H1 (cell line): Measurements from ENCODE around the gene TMEM243. TPM values are rescaled to one million over a fixed set of nuclear protein-coding genes. Genes with fewer than 3 reads are reported as not detected.

Source experiments
- CTCF ChIA-PET: fragments of 300-600 bp; sonication (Branson Sonifier 250); formaldehyde crosslinking; loops from one replicate; lab custom pipeline; 2021; ENCODE audit not compliant: partially characterized antibody; lab: Charles Lee
- POLR2A ChIA-PET: fragments of 300-600 bp; sonication (Branson Sonifier 250); formaldehyde crosslinking; loops from one replicate; lab custom pipeline; 2021; ENCODE audit warnings: inconsistent platforms; ENCODE audit not compliant: partially characterized antibody; lab: Charles Lee
- DNase-seq, 2 experiments: peaks; one replicate each; pipeline versions ENCODE4 v3.0.0 to v3.0.0-alpha.2; 2010 to 2022; ENCODE audit warnings: low spot score in 2 of 2, low read depth in 1 of 2, mixed read lengths in 1 of 2
- FAIRE-seq: peaks from 2 replicates; lab custom pipeline; 2011; peaks lifted over from hg19 to GRCh38; lab: Jason Lieb, UNC
- H2AFZ ChIP-seq: 2 replicates; pipeline ENCODE4 v1.8.1; 2012; ENCODE audit warnings: low read length, inconsistent platforms
- H2AK5ac ChIP-seq: 2 replicates; pipeline ENCODE4 v1.6.1; 2013; ENCODE audit warnings: low read depth, low read length
- H2BK120ac ChIP-seq: replicated peaks from 2 replicates; pipeline ENCODE3; 2013; ENCODE audit warnings: low read depth, low read length, inconsistent platforms
- H2BK12ac ChIP-seq: 2 replicates; pipeline ENCODE4 v1.6.1; 2013; ENCODE audit warnings: low read depth, low read length
- H2BK15ac ChIP-seq: 2 replicates; pipeline ENCODE4 v1.6.1; 2013; ENCODE audit warnings: low read length
- H2BK20ac ChIP-seq: 2 replicates; pipeline ENCODE4 v1.6.1; 2013; ENCODE audit warnings: low read length
- H2BK5ac ChIP-seq: 2 replicates; pipeline ENCODE4 v1.6.1; 2013; ENCODE audit warnings: low read depth, low read length
- H3K14ac ChIP-seq: 2 replicates; pipeline ENCODE4 v1.6.1; 2013; ENCODE audit warnings: inconsistent platforms; ENCODE audit not compliant: insufficient read length
- H3K18ac ChIP-seq: 2 replicates; pipeline ENCODE4 v1.6.1; 2013; ENCODE audit warnings: low read length; ENCODE audit errors: extremely low read depth
- H3K23ac ChIP-seq: 2 replicates; pipeline ENCODE4 v1.6.1; 2013; ENCODE audit warnings: inconsistent platforms; ENCODE audit not compliant: insufficient read length
- H3K23me2 ChIP-seq: 2 replicates; pipeline ENCODE4 v1.6.1; 2013; ENCODE audit warnings: low read depth, low read length
- H3K27ac ChIP-seq: 2 replicates; pipeline ENCODE4 v1.6.1; 2011; ENCODE audit warnings: low read depth, low read length, inconsistent platforms
- H3K27me3 ChIP-seq, 4 experiments: replicated peaks in 1 of 4; 1 replicate in 1 of 4; 2 replicates in 3 of 4; pipeline versions ENCODE4 v1.6.1 to v1.8.1; 2011 to 2013; ENCODE audit warnings: low read length in 3 of 4, mild to moderate bottlenecking in 3 of 4, inconsistent platforms in 2 of 4, mixed read lengths in 2 of 4, moderate library complexity in 1 of 4; ENCODE audit not compliant: control insufficient read depth in 3 of 4, insufficient read depth in 3 of 4; ENCODE audit errors: extremely low read depth in 1 of 4
- H3K36me3 ChIP-seq, 4 experiments: 2 replicates each; pipeline versions ENCODE4 v1.6.1 to v1.8.1; 2011 to 2013; ENCODE audit warnings: mild to moderate bottlenecking in 4 of 4, low read length in 3 of 4, moderate library complexity in 2 of 4, control low read depth in 1 of 4, inconsistent platforms in 1 of 4; ENCODE audit not compliant: insufficient read depth in 4 of 4, control insufficient read depth in 2 of 4
- H3K4ac ChIP-seq: replicated peaks from 2 replicates; pipeline ENCODE3; 2013; ENCODE audit warnings: low read length, low read depth, mixed read lengths, inconsistent platforms; ENCODE audit not compliant: insufficient read length
- H3K4me1 ChIP-seq, 4 experiments: replicated peaks in 1 of 4; 1 replicate in 1 of 4; 2 replicates in 3 of 4; pipeline versions ENCODE4 v1.6.1 to v1.8.1; 2011 to 2013; ENCODE audit warnings: low read length in 3 of 4, inconsistent platforms in 2 of 4, mixed read lengths in 1 of 4; ENCODE audit not compliant: insufficient read depth in 4 of 4, control insufficient read depth in 3 of 4
- H3K4me2 ChIP-seq, 2 experiments: 2 replicates each; pipeline versions ENCODE4 v1.6.1 to v1.8.1; 2011 to 2013; ENCODE audit warnings: low read depth in 2 of 2, low read length in 2 of 2, control low read depth in 1 of 2, inconsistent platforms in 1 of 2, mild to moderate bottlenecking in 1 of 2; ENCODE audit not compliant: insufficient read depth in 1 of 2
- H3K4me3 ChIP-seq, 4 experiments: fragments of 200-600, 300-600 bp in 1 of 4; sonication (generic), shearing (Covaris generic), sonication (Bioruptor Twin) in 1 of 4; 2 replicates each; pipeline versions ENCODE4 v1.5.1 to v1.8.1; 2011 to 2016; ENCODE audit warnings: low read length in 4 of 4, low read depth in 3 of 4, control low read depth in 2 of 4, inconsistent platforms in 2 of 4, mild to moderate bottlenecking in 2 of 4, mixed read lengths in 1 of 4, moderate library complexity in 1 of 4; ENCODE audit not compliant: insufficient read depth in 2 of 4; ENCODE audit errors: extremely low read depth in 1 of 4
- H3K56ac ChIP-seq: replicated peaks from 2 replicates; pipeline ENCODE3; 2013; ENCODE audit warnings: low read depth, mild to moderate bottlenecking, mixed read lengths, low read length, inconsistent platforms; ENCODE audit not compliant: insufficient read length
- H3K79me1 ChIP-seq: 2 replicates; pipeline ENCODE4 v1.6.1; 2013; ENCODE audit warnings: low read depth, low read length, control low read depth
- H3K79me2 ChIP-seq, 2 experiments: 2 replicates each; pipeline versions ENCODE4 v1.6.1 to v1.8.1; 2012 to 2013; ENCODE audit warnings: low read length in 2 of 2, mild to moderate bottlenecking in 2 of 2, inconsistent platforms in 1 of 2; ENCODE audit not compliant: insufficient read depth in 2 of 2, control insufficient read depth in 1 of 2
- H3K9ac ChIP-seq, 4 experiments: replicated peaks in 1 of 4; 1 replicate in 1 of 4; 2 replicates in 3 of 4; pipeline versions ENCODE4 v1.6.1 to v1.8.1; 2011 to 2013; ENCODE audit warnings: low read depth in 3 of 4, low read length in 3 of 4, control low read depth in 2 of 4, mild to moderate bottlenecking in 2 of 4, moderate library complexity in 2 of 4, inconsistent platforms in 1 of 4; ENCODE audit errors: extremely low read depth in 1 of 4
- H3K9me3 ChIP-seq, 2 experiments: 2 replicates each; pipeline versions ENCODE4 v1.6.1 to v1.8.1; 2012 to 2013; ENCODE audit warnings: mild to moderate bottlenecking in 2 of 2, moderate library complexity in 2 of 2, control low read depth in 1 of 2, inconsistent platforms in 1 of 2, low read depth in 1 of 2, low read length in 1 of 2, mixed read lengths in 1 of 2; ENCODE audit not compliant: insufficient read depth in 2 of 2
- H4K20me1 ChIP-seq, 2 experiments: replicated peaks in 1 of 2; 2 replicates each; pipeline versions ENCODE3 to v1.8.1; 2011 to 2013; ENCODE audit warnings: inconsistent platforms in 2 of 2, low read length in 2 of 2, mild to moderate bottlenecking in 1 of 2; ENCODE audit not compliant: insufficient read depth in 2 of 2, control insufficient read depth in 1 of 2
- H4K5ac ChIP-seq: 2 replicates; pipeline ENCODE4 v1.6.1; 2013; ENCODE audit warnings: low read length, low read depth, mixed read lengths, inconsistent platforms; ENCODE audit not compliant: insufficient read length
- H4K8ac ChIP-seq: 2 replicates; pipeline ENCODE4 v1.8.0; 2013; ENCODE audit warnings: mild to moderate bottlenecking, moderate library complexity, low read length, inconsistent platforms; ENCODE audit not compliant: insufficient read depth; ENCODE audit errors: extremely low read depth
- H4K91ac ChIP-seq: replicated peaks from 2 replicates; pipeline ENCODE3; 2013; ENCODE audit warnings: low read length, mixed read lengths, inconsistent platforms; ENCODE audit not compliant: insufficient read length
- CTCF ChIP-seq, 3 experiments: IDR thresholded peaks; 1 replicate in 2 of 3; 2 replicates in 1 of 3; pipeline versions ENCODE4 v1.5.1 to v1.6.1; 2011; ENCODE audit warnings: low read length in 3 of 3, mild to moderate bottlenecking in 3 of 3, inconsistent platforms in 2 of 3, low read depth in 1 of 3, moderate library complexity in 1 of 3; ENCODE audit not compliant: insufficient read depth in 1 of 3; ENCODE audit errors: control extremely low read depth in 1 of 3
- GABPA ChIP-seq: IDR thresholded peaks from 2 replicates; pipeline ENCODE4 v1.6.1; 2011; ENCODE audit warnings: mild to moderate bottlenecking, low read length, moderate library complexity, borderline replicate concordance; ENCODE audit not compliant: insufficient read depth
- KDM1A ChIP-seq: fragments of 200-600, 300-600 bp; sonication (generic); IDR thresholded peaks from 2 replicates; pipeline ENCODE4 v1.7.1; 2016; ENCODE audit warnings: mild to moderate bottlenecking, low read length, borderline replicate concordance
- POLR2AphosphoS5 ChIP-seq: IDR thresholded peaks from 2 replicates; pipeline ENCODE4 v1.6.1; 2011; ENCODE audit warnings: low read depth, low read length
- RBBP5 ChIP-seq: IDR thresholded peaks from 2 replicates; pipeline ENCODE4 v1.7.1; 2012; ENCODE audit warnings: low read depth, mild to moderate bottlenecking, inconsistent platforms, low read length, moderate library complexity, borderline replicate concordance
- SAP30 ChIP-seq: fragments of 300-600 bp; sonication (generic); IDR thresholded peaks from 2 replicates; pipeline ENCODE4 v1.7.1; 2012; ENCODE audit warnings: low read length, moderate library complexity, mild to moderate bottlenecking, inconsistent platforms; ENCODE audit not compliant: insufficient read depth, insufficient replicate concordance
- SIX5 ChIP-seq: IDR thresholded peaks from 2 replicates; pipeline ENCODE4 v1.6.1; 2011; ENCODE audit warnings: mild to moderate bottlenecking, low read depth, low read length
- SP4 ChIP-seq: IDR thresholded peaks from 2 replicates; pipeline ENCODE4 v1.6.1; 2012; ENCODE audit warnings: low read length, inconsistent platforms
- TAF1 ChIP-seq: IDR thresholded peaks from 2 replicates; pipeline ENCODE4 v1.6.1; 2011; ENCODE audit warnings: mild to moderate bottlenecking, low read depth, low read length
- TAF7 ChIP-seq: optimal IDR thresholded peaks from 2 replicates; pipeline ENCODE3; 2011; ENCODE audit warnings: low read depth, mild to moderate bottlenecking, inconsistent platforms, low read length, moderate library complexity, borderline replicate concordance
- WGBS, 2 experiments: shearing (Covaris generic) in 1 of 2; methylation state at CpG; one replicate each; pipeline versions ENCODE4 v1.1.6 to v1.1.7; 2013 to 2015; ENCODE audit warnings: low lambda C conversion rate in 2 of 2, mixed read lengths in 2 of 2, inconsistent platforms in 1 of 2, low coverage in 1 of 2, missing lambda C conversion rate in 1 of 2; ENCODE audit not compliant: insufficient replicate concordance in 2 of 2, insufficient coverage in 1 of 2, insufficient read length in 1 of 2; ENCODE audit errors: extremely low coverage in 1 of 2, missing lambda C conversion rate in 1 of 2; 5-methylcytosine and 5-hydroxymethylcytosine counted together
- polyA plus RNA-seq, 7 experiments: library from polyadenylated mRNA; depleted of rRNA in 3 of 7; stranded (reverse) in 5 of 7; unstranded in 2 of 7; fragments of >200 nt in 5 of 7; fragments of 200-250 nt in 2 of 7; gene quantifications; 1 replicate in 5 of 7; 2 replicates in 1 of 7; 4 replicates in 1 of 7; pipeline versions ENCODE4 v1.2.1 to v1.2.3, GENCODE V29; 2011 to 2013; ENCODE audit warnings: missing spikeins in 2 of 7, mixed read lengths in 2 of 7
- total RNA-seq: library from RNA; stranded (reverse); fragmentation: NEBNext Ultra II Directional; extraction: Animal tissue kit (Norgen Biotek cat#: 25700); gene quantifications from 2 replicates; pipeline ENCODE4 v1.2.1, GENCODE V29; 2021

Gene TMEM243
- total and polyA plus RNA-seq, 2 of the 8 experiments (the other 6 are each of a cell fraction or from before 2014, with no cell fraction given): 23.7 to 27.6 TPM

GRCh38 chr7:87187120-87187519, 32.4 kb downstream of the TMEM243 start:
- 93% methylated on average over 2 of the region's 2 CpGs; no CpG with 5 or more reads in 1 of the 2 experiments for WGBS, 2 experiments
- Histone ChIP-seq H3K9me3 (no peaks in the 10 kb centered on the region), H3K9ac (no peak overlapping the region), H2BK120ac (no peak overlapping the region), H3K56ac (no peak overlapping the region), H3K27me3 (no peaks in the 10 kb centered on the region), H3K36me3 (peaks cover 31 to 98% (median 82%) of the 10 kb centered on the region in 4 experiments; a peak in 7 of 8 replicates), H3K4me1 (no peaks in the 10 kb centered on the region), H3K4me3 (no peak overlapping the region), H2BK5ac (no peak overlapping the region), H3K23ac (no peak overlapping the region), H4K91ac (no peak overlapping the region), H4K20me1 (peaks cover 0 to 5% of the 10 kb centered on the region in 2 experiments), H3K4me2 (no peak overlapping the region), H4K8ac (no peak overlapping the region), H2AFZ (no peak overlapping the region), H2BK12ac (no peak overlapping the region), H2AK5ac (no peak overlapping the region), H3K4ac (no peak overlapping the region), H3K23me2 (no peaks in the 10 kb centered on the region), H3K14ac (no peak overlapping the region), H3K27ac (no peak overlapping the region), H4K5ac (no peak overlapping the region), H3K79me2 (no peaks in the 10 kb centered on the region), H3K79me1 (no peaks in the 10 kb centered on the region; the same call in 1 of the 2 replicates), H2BK15ac (no peak overlapping the region), H3K18ac (no peak overlapping the region), H2BK20ac (no peak overlapping the region)
- CTCF ChIA-PET: interaction anchor here (1.0 kb wide), 1 partner anchor 18 kb away, joined by 3 read pairs; no protein-coding TSS in a partner anchor
- POLR2A ChIA-PET: interaction anchor here (1.3 to 1.4 kb wide), 2 partner anchors 11 to 35 kb away, joined by 3 read pairs; partner anchors contain the start of gene DMTF1
- no peak for FAIRE-seq
- no peak for DNase-seq
- no peak for TF ChIP-seq POLR2AphosphoS5
- TF ChIP-seq TAF1: no peak
- TF ChIP-seq GABPA: no peak
- no peak for TF ChIP-seq SP4
- no peak for TF ChIP-seq CTCF (IDR thresholded peaks at IDR 0.05; ENCODE audit: control extremely low read depth in 1 of 3, insufficient read depth in 1 of 3, low read depth in 1 of 3, low read length in 3 of 3)
- no peak for TF ChIP-seq SAP30
- no peak for TF ChIP-seq TAF7
- TF ChIP-seq RBBP5: no peak
- no peak for TF ChIP-seq SIX5
- no peak for TF ChIP-seq KDM1A
